OCI-LY7 (cell line): ENCODE data around the gene ABCC9.

ENCODE experiments used
- EZH2phosphoT487 ChIP-seq: fragments of 200-600 bp; sonication (generic); IDR thresholded peaks from 2 replicates; pipeline ENCODE4 v1.6.1; 2018; ENCODE audit warnings: low read depth, borderline replicate concordance, mild to moderate bottlenecking, mixed run types, antibody characterized with exemption, low read length, moderate library complexity, mixed read lengths
- TF ChIP-seq, protein P1 (sequence below): fragments of 200-600 bp; sonication (generic); conservative IDR thresholded peaks from 2 replicates; pipeline ENCODE4 v1.5.1; 2014; ENCODE audit warnings: mild to moderate bottlenecking, antibody characterized with exemption, low read length, moderate library complexity, mixed read lengths

DNA sequence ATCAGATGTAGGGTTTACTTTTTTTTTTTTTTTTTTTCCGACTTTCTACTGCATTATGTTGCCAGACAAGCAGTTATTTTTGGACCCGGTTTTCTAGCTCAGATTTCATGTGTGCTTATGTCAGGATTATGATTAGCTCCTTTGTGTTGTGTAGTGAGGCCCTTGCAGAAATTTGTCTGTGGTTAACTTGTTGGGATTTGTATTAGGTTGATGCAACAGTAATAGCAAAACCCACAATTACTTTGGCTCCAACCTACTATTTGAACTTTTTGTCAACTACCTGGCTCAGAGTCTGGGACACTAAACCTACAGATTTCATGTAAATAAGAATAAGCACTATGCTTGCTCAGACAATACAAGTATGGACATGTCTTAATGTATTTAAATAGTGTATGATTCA lies 122.6 kb downstream of the ABCC9 start:
- TF ChIP-seq, protein P1, sequence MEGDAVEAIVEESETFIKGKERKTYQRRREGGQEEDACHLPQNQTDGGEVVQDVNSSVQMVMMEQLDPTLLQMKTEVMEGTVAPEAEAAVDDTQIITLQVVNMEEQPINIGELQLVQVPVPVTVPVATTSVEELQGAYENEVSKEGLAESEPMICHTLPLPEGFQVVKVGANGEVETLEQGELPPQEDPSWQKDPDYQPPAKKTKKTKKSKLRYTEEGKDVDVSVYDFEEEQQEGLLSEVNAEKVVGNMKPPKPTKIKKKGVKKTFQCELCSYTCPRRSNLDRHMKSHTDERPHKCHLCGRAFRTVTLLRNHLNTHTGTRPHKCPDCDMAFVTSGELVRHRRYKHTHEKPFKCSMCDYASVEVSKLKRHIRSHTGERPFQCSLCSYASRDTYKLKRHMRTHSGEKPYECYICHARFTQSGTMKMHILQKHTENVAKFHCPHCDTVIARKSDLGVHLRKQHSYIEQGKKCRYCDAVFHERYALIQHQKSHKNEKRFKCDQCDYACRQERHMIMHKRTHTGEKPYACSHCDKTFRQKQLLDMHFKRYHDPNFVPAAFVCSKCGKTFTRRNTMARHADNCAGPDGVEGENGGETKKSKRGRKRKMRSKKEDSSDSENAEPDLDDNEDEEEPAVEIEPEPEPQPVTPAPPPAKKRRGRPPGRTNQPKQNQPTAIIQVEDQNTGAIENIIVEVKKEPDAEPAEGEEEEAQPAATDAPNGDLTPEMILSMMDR, result no peak
- TF ChIP-seq EZH2phosphoT487, result no peak
